Measurements from ENCODE around the gene ANO1.

ANO1 gene

DNA sequence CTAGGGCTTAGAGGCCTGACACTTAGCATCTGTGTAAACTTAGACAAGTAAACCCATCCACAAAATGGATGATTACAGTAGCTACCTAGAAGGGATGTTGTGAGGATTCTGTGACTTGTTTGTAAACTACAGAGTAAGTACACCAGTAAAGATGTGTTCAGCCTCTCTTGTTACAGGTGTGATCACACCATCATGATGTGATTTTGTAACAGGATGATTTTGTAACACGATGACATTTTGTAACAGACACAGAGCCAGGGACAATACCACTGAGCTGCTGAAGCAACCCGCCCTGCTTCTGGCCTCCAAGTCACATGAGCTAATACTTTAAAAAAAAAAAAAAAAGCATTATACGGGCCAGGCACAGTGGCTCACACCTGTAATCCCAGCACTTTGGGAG is 142.0 kb downstream of the ANO1 start:
- H3K4me1 ChIP-seq (ENCODE audit: low read depth, poor library complexity, severe bottlenecking), result no peaks in the 10 kb centered on the region
- H3K4me2 ChIP-seq, result no peak overlapping the region
- no peaks in the 10 kb centered on the region for H3K79me2 ChIP-seq (ENCODE audit: insufficient read depth, low read depth)
- no peaks in the 10 kb centered on the region for H4K20me1 ChIP-seq (ENCODE audit: insufficient read depth)
- H3K9ac ChIP-seq, result no peak overlapping the region
- TF ChIP-seq CTCF (conservative IDR thresholded peaks at IDR 0.05; ENCODE audit: low read depth, low read length), result no peak
- no peak overlapping the region for H3K4me3 ChIP-seq (IDR thresholded peaks at IDR 0.05; ENCODE audit: insufficient read depth, low read depth, low read length)
- H3K27me3 ChIP-seq (ENCODE audit: insufficient read depth, low read depth), result no peaks in the 10 kb centered on the region; the same call in 1 of the 2 replicates
- no peaks in the 10 kb centered on the region for H3K36me3 ChIP-seq (ENCODE audit: insufficient read depth)
- no peak overlapping the region for H3K27ac ChIP-seq
- H2AFZ ChIP-seq (ENCODE audit: low read depth), result no peak overlapping the region

GRCh38 chr11:70220920-70221319 is 142.8 kb downstream of the ANO1 start:
- no peak for TF ChIP-seq CTCF (conservative IDR thresholded peaks at IDR 0.05; ENCODE audit: low read depth, low read length)
- no peak overlapping the region for H3K4me2 ChIP-seq
- H2AFZ ChIP-seq (ENCODE audit: low read depth), result no peak overlapping the region
- no peaks in the 10 kb centered on the region; the same call in 1 of the 2 replicates for H3K27me3 ChIP-seq (ENCODE audit: insufficient read depth, low read depth)
- H3K4me3 ChIP-seq (IDR thresholded peaks at IDR 0.05; ENCODE audit: insufficient read depth, low read depth, low read length), result no peak overlapping the region
- no peaks in the 10 kb centered on the region for H4K20me1 ChIP-seq (ENCODE audit: insufficient read depth)
- no peaks in the 10 kb centered on the region for H3K36me3 ChIP-seq (ENCODE audit: insufficient read depth)
- no peak overlapping the region for H3K9ac ChIP-seq
- no peak overlapping the region for H3K27ac ChIP-seq
- H3K79me2 ChIP-seq (ENCODE audit: insufficient read depth, low read depth), result no peaks in the 10 kb centered on the region
- no peaks in the 10 kb centered on the region for H3K4me1 ChIP-seq (ENCODE audit: low read depth, poor library complexity, severe bottlenecking)

- no peak overlapping the region for H3K4me2 ChIP-seq
- H3K36me3 ChIP-seq (ENCODE audit: insufficient read depth), result no peaks in the 10 kb centered on the region
- no peaks in the 10 kb centered on the region for H3K79me2 ChIP-seq (ENCODE audit: insufficient read depth, low read depth)
- peaks cover 5% of the 10 kb centered on the region; the same call in 1 of the 2 replicates for H3K27me3 ChIP-seq (ENCODE audit: insufficient read depth, low read depth)
- TF ChIP-seq CTCF (conservative IDR thresholded peaks at IDR 0.05; ENCODE audit: low read depth, low read length), result no peak
- H3K4me1 ChIP-seq (ENCODE audit: low read depth, poor library complexity, severe bottlenecking), result no peaks in the 10 kb centered on the region
- H2AFZ ChIP-seq (ENCODE audit: low read depth), result no peak overlapping the region
- H4K20me1 ChIP-seq (ENCODE audit: insufficient read depth), result no peaks in the 10 kb centered on the region
- H3K27ac ChIP-seq, result no peak overlapping the region
- H3K9ac ChIP-seq, result no peak overlapping the region
- H3K4me3 ChIP-seq (IDR thresholded peaks at IDR 0.05; ENCODE audit: insufficient read depth, low read depth, low read length), result no peak overlapping the region
Measured at GRCh38 chr11:70225681-70226177, 147.6 kb downstream of the ANO1 start.

- Histone ChIP-seq H2AFZ (ENCODE audit: low read depth) (no peak overlapping the region), H3K27ac (no peak overlapping the region), H3K4me2 (no peak overlapping the region), H3K9ac (no peak overlapping the region), H3K4me1 (ENCODE audit: low read depth, poor library complexity, severe bottlenecking) (no peaks in the 10 kb centered on the region), H4K20me1 (ENCODE audit: insufficient read depth) (no peaks in the 10 kb centered on the region), H3K36me3 (ENCODE audit: insufficient read depth) (no peaks in the 10 kb centered on the region), H3K79me2 (ENCODE audit: insufficient read depth, low read depth) (no peaks in the 10 kb centered on the region), H3K27me3 (ENCODE audit: insufficient read depth, low read depth) (peaks cover 5% of the 10 kb centered on the region; the same call in 1 of the 2 replicates), H3K4me3 (IDR thresholded peaks at IDR 0.05; ENCODE audit: insufficient read depth, low read depth, low read length) (no peak overlapping the region)
- TF ChIP-seq CTCF (conservative IDR thresholded peaks at IDR 0.05; ENCODE audit: low read depth, low read length), result no peak
Measured at GRCh38 chr11:70226183-70226582, 148.1 kb downstream of the ANO1 start.

All from KMS-11 (cell line).